H9 (cell line): ENCODE measurements around the gene EGFR. TPM values are rescaled to one million over a fixed set of nuclear protein-coding genes. Genes with fewer than 3 reads are reported as not detected.

Source experiments
- DNase-seq: peaks from one replicate; pipeline ENCODE4 v3.0.0-alpha.2; 2017
- H2AFZ ChIP-seq: one replicate; pipeline ENCODE4 v1.6.1; 2013; ENCODE audit warnings: mild to moderate bottlenecking, low read length, control low read depth, moderate library complexity
- H2AK5ac ChIP-seq: 2 replicates; pipeline ENCODE4 v1.6.1; 2013; ENCODE audit warnings: low read length, control low read depth, mixed read lengths; ENCODE audit not compliant: insufficient read length
- H2BK120ac ChIP-seq: one replicate; pipeline ENCODE4 v1.6.1; 2013; ENCODE audit warnings: low read depth, mild to moderate bottlenecking, low read length, control low read depth, inconsistent platforms; ENCODE audit not compliant: poor library complexity, severe bottlenecking
- H2BK12ac ChIP-seq: 2 replicates; pipeline ENCODE4 v1.6.1; 2013; ENCODE audit warnings: low read length, control low read depth, mixed read lengths, low read depth; ENCODE audit not compliant: insufficient read length
- H2BK15ac ChIP-seq: 2 replicates; pipeline ENCODE4 v1.6.1; 2013; ENCODE audit warnings: low read depth, low read length, control low read depth
- H2BK20ac ChIP-seq: one replicate; pipeline ENCODE4 v1.6.1; 2013; ENCODE audit warnings: low read depth, mild to moderate bottlenecking, low read length, control low read depth, inconsistent platforms; ENCODE audit not compliant: poor library complexity, severe bottlenecking
- H2BK5ac ChIP-seq: 2 replicates; pipeline ENCODE4 v1.6.1; 2013; ENCODE audit warnings: low read length, control low read depth, mixed read lengths; ENCODE audit not compliant: insufficient read length
- H3K14ac ChIP-seq: 2 replicates; pipeline ENCODE4 v1.6.1; 2013; ENCODE audit warnings: low read length, control low read depth; ENCODE audit not compliant: insufficient read depth
- H3K18ac ChIP-seq: 2 replicates; pipeline ENCODE4 v1.6.1; 2013; ENCODE audit warnings: low read depth, mild to moderate bottlenecking, mixed read lengths, low read length, control low read depth; ENCODE audit not compliant: insufficient read length
- H3K23ac ChIP-seq: 2 replicates; pipeline ENCODE4 v1.6.1; 2013; ENCODE audit warnings: low read length, control low read depth, mixed read lengths, low read depth; ENCODE audit not compliant: insufficient read length
- H3K23me2 ChIP-seq: 2 replicates; pipeline ENCODE4 v1.6.1; 2013; ENCODE audit warnings: low read depth, mild to moderate bottlenecking, mixed read lengths, low read length, control low read depth; ENCODE audit not compliant: insufficient read length, poor library complexity, severe bottlenecking
- H3K27ac ChIP-seq: 2 replicates; pipeline ENCODE4 v1.5.1; 2013; ENCODE audit warnings: low read length, control low read depth, mixed read lengths, low read depth; ENCODE audit not compliant: insufficient read length
- H3K27me3 ChIP-seq: 2 replicates; pipeline ENCODE4 v1.6.1; 2013; ENCODE audit warnings: low read length, control low read depth, inconsistent platforms; ENCODE audit not compliant: insufficient read depth
- H3K4ac ChIP-seq: 2 replicates; pipeline ENCODE4 v1.6.1; 2013; ENCODE audit warnings: low read depth, mild to moderate bottlenecking, control low read depth, inconsistent platforms, low read length, moderate library complexity
- H3K4me1 ChIP-seq: 2 replicates; pipeline ENCODE4 v1.6.1; 2013; ENCODE audit warnings: low read length, control low read depth, inconsistent platforms; ENCODE audit not compliant: insufficient read depth
- H3K4me2 ChIP-seq: 2 replicates; pipeline ENCODE4 v1.6.1; 2013; ENCODE audit warnings: low read length, control low read depth, mixed read lengths; ENCODE audit not compliant: insufficient read length, insufficient read depth
- H3K56ac ChIP-seq: 2 replicates; pipeline ENCODE4 v1.6.1; 2013; ENCODE audit warnings: low read depth, mild to moderate bottlenecking, mixed read lengths, low read length, control low read depth; ENCODE audit not compliant: insufficient read length
- H3K79me1 ChIP-seq: 2 replicates; pipeline ENCODE4 v1.6.1; 2013; ENCODE audit warnings: low read depth, mild to moderate bottlenecking, moderate library complexity, low read length, control low read depth, inconsistent platforms; ENCODE audit not compliant: insufficient read depth, poor library complexity, severe bottlenecking
- H3K79me2 ChIP-seq: 2 replicates; pipeline ENCODE4 v1.6.1; 2013; ENCODE audit warnings: low read length, control low read depth, inconsistent platforms; ENCODE audit not compliant: insufficient read depth
- H3K9ac ChIP-seq: 2 replicates; pipeline ENCODE4 v1.6.1; 2013; ENCODE audit warnings: low read length, control low read depth, mixed read lengths; ENCODE audit not compliant: insufficient read length; ENCODE audit errors: extremely low read depth
- H3K9me3 ChIP-seq: one replicate; pipeline ENCODE4 v1.6.1; 2013; ENCODE audit warnings: low read depth, low read length, inconsistent platforms; ENCODE audit not compliant: control insufficient read depth
- H3T11ph ChIP-seq: one replicate; pipeline ENCODE4 v1.6.1; 2013; ENCODE audit warnings: mild to moderate bottlenecking, low read length, control low read depth, inconsistent platforms
- H4K20me1 ChIP-seq: one replicate; pipeline ENCODE4 v1.6.1; 2013; ENCODE audit not compliant: control insufficient read depth, insufficient read length, insufficient read depth
- H4K5ac ChIP-seq: 2 replicates; pipeline ENCODE4 v1.6.1; 2013; ENCODE audit warnings: low read depth, mild to moderate bottlenecking, mixed read lengths, low read length, control low read depth; ENCODE audit not compliant: insufficient read length
- H4K8ac ChIP-seq: replicated peaks from 2 replicates; pipeline ENCODE4 v1.6.1; 2013; ENCODE audit warnings: low read length, control low read depth, mixed read lengths, low read depth; ENCODE audit not compliant: insufficient read length
- H4K91ac ChIP-seq: 2 replicates; pipeline ENCODE4 v1.6.1; 2013; ENCODE audit warnings: low read depth, mild to moderate bottlenecking, moderate library complexity, mixed read lengths, low read length, control low read depth; ENCODE audit not compliant: insufficient read length
- H3K27ac Mint-ChIP-seq, 3 experiments: 2 replicates in 2 of 3; 3 replicates in 1 of 3; pipeline ENCODE4 v1.8.0; 2020 to 2021; ENCODE audit warnings: mixed read lengths in 3 of 3, mild to moderate bottlenecking in 1 of 3, moderate library complexity in 1 of 3
- H3K27me3 Mint-ChIP-seq: 2 replicates; pipeline ENCODE4 v1.8.0; 2021; ENCODE audit warnings: low read depth, mild to moderate bottlenecking, moderate library complexity, mixed read lengths
- H3K36me3 Mint-ChIP-seq, 3 experiments: 2 replicates in 2 of 3; 3 replicates in 1 of 3; pipeline ENCODE4 v1.8.0; 2020 to 2021; ENCODE audit warnings: low read depth in 3 of 3, mixed read lengths in 3 of 3; ENCODE audit not compliant: insufficient read depth in 1 of 3
- H3K4me1 Mint-ChIP-seq, 2 experiments: 2 replicates each; pipeline ENCODE4 v1.8.0; 2020; ENCODE audit warnings: mixed read lengths in 2 of 2
- H3K4me3 Mint-ChIP-seq, 2 experiments: 2 replicates in 1 of 2; 3 replicates in 1 of 2; pipeline ENCODE4 v1.8.0; 2020 to 2021; ENCODE audit warnings: mild to moderate bottlenecking in 2 of 2, mixed read lengths in 2 of 2, moderate library complexity in 1 of 2
- H3K9me3 Mint-ChIP-seq, 2 experiments: 2 replicates in 1 of 2; 3 replicates in 1 of 2; pipeline ENCODE4 v1.8.0; 2020; ENCODE audit warnings: mild to moderate bottlenecking in 2 of 2, mixed read lengths in 2 of 2, moderate library complexity in 1 of 2
- CTCF ChIP-seq: fragments of 200-600 bp; sonication (generic); conservative IDR thresholded peaks from 3 replicates; pipeline ENCODE4 v1.8.0; 2021; ENCODE audit warnings: antibody characterized with exemption, mild to moderate bottlenecking
- WGBS: extraction: QIAGEN DNeasy Blood & Tissue Kit; methylation state at CpG from one replicate; pipeline ENCODE4 v1.1.7; 2013; ENCODE audit warnings: missing lambda C conversion rate, low lambda C conversion rate, mixed read lengths; ENCODE audit not compliant: insufficient read length; ENCODE audit errors: extremely low coverage; 5-methylcytosine and 5-hydroxymethylcytosine counted together
- total RNA-seq: library from RNA; stranded (reverse); gene quantifications from 2 replicates; pipeline ENCODE4 v1.2.1, GENCODE V29; 2021

EGFR gene
- total RNA-seq, 1 experiment from 2014 or later, result 3.3 TPM

DNA sequence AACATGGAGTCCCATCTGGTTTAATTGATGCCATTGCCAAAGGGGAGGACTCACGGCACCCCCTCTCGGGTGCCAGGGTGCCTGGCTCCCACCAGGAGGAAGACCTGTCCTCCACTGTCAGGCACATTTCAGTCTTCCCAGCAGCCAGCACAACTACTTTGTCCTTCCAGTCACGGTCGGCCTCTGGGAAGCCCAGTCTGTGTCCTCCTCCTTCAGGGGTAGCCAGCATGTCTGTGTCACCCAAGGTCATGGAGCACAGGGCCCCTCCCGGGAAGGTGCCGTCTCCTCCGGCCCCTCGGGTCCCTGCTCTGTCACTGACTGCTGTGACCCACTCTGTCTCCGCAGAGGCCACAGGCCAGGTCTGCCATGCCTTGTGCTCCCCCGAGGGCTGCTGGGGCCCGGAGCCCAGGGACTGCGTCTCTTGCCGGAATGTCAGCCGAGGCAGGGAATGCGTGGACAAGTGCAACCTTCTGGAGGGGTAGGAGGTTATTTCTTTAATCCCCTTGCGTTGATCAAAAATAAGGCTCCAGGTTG, 142.4 kb downstream of the EGFR start:
- no peak overlapping the region for H2BK120ac ChIP-seq
- H3K4me2 ChIP-seq, result no peak overlapping the region
- H3K79me1 ChIP-seq, result no peaks in the 10 kb centered on the region
- H3K27ac Mint-ChIP-seq, result no peak overlapping the region
- H2AFZ ChIP-seq, result no peak overlapping the region
- H2BK5ac ChIP-seq, result no peak overlapping the region
- TF ChIP-seq CTCF, result no peak
- no peaks in the 10 kb centered on the region for H4K20me1 ChIP-seq
- H3K27me3 Mint-ChIP-seq, result peaks cover 2% of the 10 kb centered on the region; the same call in 1 of the 2 replicates
- H3K79me2 ChIP-seq, result no peaks in the 10 kb centered on the region
- H3K56ac ChIP-seq, result no peak overlapping the region
- no CpG with 5 or more reads among the region's 16 CpGs for WGBS
- H3K18ac ChIP-seq, result no peak overlapping the region
- no peaks in the 10 kb centered on the region; a peak in 1 of 5 replicates for H3K9me3 Mint-ChIP-seq
- no peak overlapping the region for H3K27ac ChIP-seq
- H3K27me3 ChIP-seq, result no peaks in the 10 kb centered on the region
- peaks cover 12 to 14% of the 10 kb centered on the region in 2 experiments for H3K4me1 Mint-ChIP-seq
- no peak for DNase-seq
- H3K9me3 ChIP-seq, result no peaks in the 10 kb centered on the region
- no peak overlapping the region for H3K4ac ChIP-seq
- H3K23me2 ChIP-seq, result no peaks in the 10 kb centered on the region
- H3K4me3 Mint-ChIP-seq, result no peak overlapping the region
- no peak overlapping the region for H3K9ac ChIP-seq
- no peak overlapping the region for H2BK12ac ChIP-seq
- no peak overlapping the region for H4K8ac ChIP-seq
- H3T11ph ChIP-seq, result no peak overlapping the region
- H3K4me1 ChIP-seq, result no peaks in the 10 kb centered on the region; the same call in 1 of the 2 replicates
- no peak overlapping the region for H3K14ac ChIP-seq
- H2BK20ac ChIP-seq, result no peak overlapping the region
- no peak overlapping the region for H3K23ac ChIP-seq
- no peak overlapping the region for H4K5ac ChIP-seq
- peaks cover under 1 to 1% (median under 1%) of the 10 kb centered on the region in 3 experiments; a peak in 6 of 7 replicates for H3K36me3 Mint-ChIP-seq
- H4K91ac ChIP-seq, result no peak overlapping the region
- H2BK15ac ChIP-seq, result no peak overlapping the region
- H2AK5ac ChIP-seq, result no peak overlapping the region
